Activated T-helper 17 cell treated with anti-CD3 and anti-CD28 coated beads, Interleukin-2, amount 50 U/mL, for 72 hours (primary cell): ENCODE results near the gene PGK1. TPM values are rescaled to one million over a fixed set of nuclear protein-coding genes. Genes with fewer than 3 reads are reported as not detected.
"Not testable (repeated sequence)": the region's sequence is repeated elsewhere in the genome, so short reads cannot be mapped to it uniquely, and the experiment has no call there.

ENCODE experiments used
- ATAC-seq: fragments of 150-1000 bp; cut with Tn5 transposase; replicated peaks from 2 replicates; pipeline ENCODE4 v1.10.0; 2021; ENCODE audit warnings: mild to moderate bottlenecking, moderate library complexity
- H3K27ac Mint-ChIP-seq: one replicate; pipeline ENCODE4 v1.8.0; 2022; ENCODE audit warnings: mixed read lengths
- H3K27me3 Mint-ChIP-seq: one replicate; pipeline ENCODE4 v1.8.0; 2022; ENCODE audit warnings: mixed read lengths
- H3K36me3 Mint-ChIP-seq: one replicate; pipeline ENCODE4 v1.8.0; 2022; ENCODE audit warnings: low read depth, mild to moderate bottlenecking, mixed read lengths
- H3K4me1 Mint-ChIP-seq: one replicate; pipeline ENCODE4 v1.8.0; 2022; ENCODE audit warnings: mixed read lengths
- H3K4me3 Mint-ChIP-seq: one replicate; pipeline ENCODE4 v1.8.0; 2022; ENCODE audit warnings: mild to moderate bottlenecking, mixed read lengths
- H3K9me3 Mint-ChIP-seq: one replicate; pipeline ENCODE4 v1.8.0; 2022; ENCODE audit warnings: mixed read lengths
- total RNA-seq, 2 donors: library from RNA; stranded (reverse); gene quantifications; one replicate each; pipeline ENCODE4 v1.2.3, GENCODE V29; 2022

PGK1 gene
- 1,000 to 10,000 TPM; 1,373 to 1,720 TPM for total RNA-seq

DNA sequence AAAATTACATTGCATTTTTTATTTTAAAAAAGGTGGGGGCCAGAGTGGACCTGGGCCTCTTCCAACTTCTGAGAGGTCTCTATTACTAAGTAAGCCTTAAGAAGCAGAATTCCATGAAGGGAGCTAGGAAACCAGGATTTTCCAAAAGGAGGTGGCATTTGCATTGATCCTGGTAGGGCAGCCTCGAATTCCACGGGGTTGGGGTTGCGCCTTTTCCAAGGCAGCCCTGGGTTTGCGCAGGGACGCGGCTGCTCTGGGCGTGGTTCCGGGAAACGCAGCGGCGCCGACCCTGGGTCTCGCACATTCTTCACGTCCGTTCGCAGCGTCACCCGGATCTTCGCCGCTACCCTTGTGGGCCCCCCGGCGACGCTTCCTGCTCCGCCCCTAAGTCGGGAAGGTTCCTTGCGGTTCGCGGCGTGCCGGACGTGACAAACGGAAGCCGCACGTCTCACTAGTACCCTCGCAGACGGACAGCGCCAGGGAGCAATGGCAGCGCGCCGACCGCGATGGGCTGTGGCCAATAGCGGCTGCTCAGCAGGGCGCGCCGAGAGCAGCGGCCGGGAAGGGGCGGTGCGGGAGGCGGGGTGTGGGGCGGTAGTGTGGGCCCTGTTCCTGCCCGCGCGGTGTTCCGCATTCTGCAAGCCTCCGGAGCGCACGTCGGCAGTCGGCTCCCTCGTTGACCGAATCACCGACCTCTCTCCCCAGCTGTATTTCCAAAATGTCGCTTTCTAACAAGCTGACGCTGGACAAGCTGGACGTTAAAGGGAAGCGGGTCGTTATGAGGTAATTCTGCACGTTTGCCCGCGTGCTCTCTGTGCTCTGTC, at the start of gene PGK1:
TSS of gene PGK1 (plus strand) at position 626 of the 824 bp plus-strand sequence. CDS start at position 719, 93 bp downstream.
- H3K4me3 Mint-ChIP-seq = peak within 1 kb of the TSS; percentile 96
- ATAC-seq = peak; percentile 94
- H3K27ac Mint-ChIP-seq = peak within 1 kb of the TSS; percentile 94
- H3K9me3 Mint-ChIP-seq = no peaks in the 10 kb centered on the region
- H3K27me3 Mint-ChIP-seq = no peaks in the 10 kb centered on the region
- peaks cover 5% of the 10 kb centered on the region for H3K4me1 Mint-ChIP-seq
- H3K36me3 Mint-ChIP-seq = peaks cover 55% of the 10 kb centered on the region

- Mint-ChIP-seq H3K27me3 (no peaks in the 10 kb centered on the region), H3K9me3 (no peaks in the 10 kb centered on the region), H3K27ac (peak overlapping the region; percentile 95), H3K4me3 (no peak overlapping the region), H3K36me3 (no peaks in the 10 kb centered on the region), H3K4me1 (peaks cover 7% of the 10 kb centered on the region)
- ATAC-seq = no peak
These were observed 40.4 kb upstream of the PGK1 start for GRCh38 chrX:78063687-78064086.

GRCh38 chrX:78064152-78064551, 39.9 kb upstream of the PGK1 start:
- ATAC-seq = no peak
- H3K4me3 Mint-ChIP-seq = no peak overlapping the region
- H3K9me3 Mint-ChIP-seq = no peaks in the 10 kb centered on the region
- H3K36me3 Mint-ChIP-seq = no peaks in the 10 kb centered on the region
- H3K4me1 Mint-ChIP-seq = peaks cover 7% of the 10 kb centered on the region
- no peaks in the 10 kb centered on the region for H3K27me3 Mint-ChIP-seq
- peak overlapping the region; percentile 95 for H3K27ac Mint-ChIP-seq

DNA sequence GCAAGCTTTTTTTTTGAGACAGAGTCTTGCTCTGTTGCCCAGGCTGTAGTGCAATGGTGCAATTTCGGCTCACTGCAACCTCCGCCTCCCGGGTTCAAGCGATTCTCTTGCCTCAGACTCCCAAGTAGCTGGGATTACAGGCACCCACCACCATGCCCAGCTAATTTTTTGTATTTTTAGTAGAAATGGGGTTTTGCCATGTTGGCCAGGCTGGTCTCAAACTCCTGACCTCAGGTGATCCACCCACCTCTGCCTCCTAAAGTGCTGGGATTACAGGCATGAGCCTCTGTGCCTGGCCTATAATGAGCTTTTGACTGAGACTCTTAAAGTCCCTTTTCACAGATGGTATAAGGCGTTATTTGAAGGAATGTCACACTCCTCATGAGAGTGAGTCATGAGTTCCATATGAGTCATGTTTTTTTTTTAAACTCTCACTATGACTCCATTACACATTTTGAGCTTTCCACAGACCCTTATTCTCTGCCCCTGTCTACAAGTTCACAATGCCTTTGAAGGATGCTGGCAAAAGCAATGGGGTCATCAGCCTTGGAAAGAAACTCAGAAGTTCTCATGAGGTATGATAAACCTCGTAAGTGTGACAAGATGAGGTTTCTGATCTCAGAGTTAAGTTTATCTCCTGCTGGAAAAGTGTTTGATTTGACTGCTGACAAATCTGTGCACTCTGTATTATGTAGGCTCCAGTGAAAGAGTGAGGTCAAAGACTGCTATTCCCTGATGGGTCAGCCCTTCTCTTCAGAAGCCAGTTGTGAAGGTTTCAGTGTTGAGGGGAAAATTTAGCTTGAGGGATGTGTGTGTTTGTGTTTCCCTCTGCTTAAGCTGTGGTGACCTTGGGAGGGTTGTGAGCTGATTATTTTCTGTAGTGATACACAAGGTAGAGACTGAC, 39.1 kb upstream of the PGK1 start:
- peak overlapping the region; percentile 95 for H3K27ac Mint-ChIP-seq
- ATAC-seq = peak; percentile 92
- peak overlapping the region; percentile 70 for H3K4me3 Mint-ChIP-seq
- not testable (repeated sequence) for H3K4me1 Mint-ChIP-seq, H3K27me3 Mint-ChIP-seq, H3K36me3 Mint-ChIP-seq, H3K9me3 Mint-ChIP-seq

GRCh38 chrX:78066110-78066509, 37.9 kb upstream of the PGK1 start:
- H3K27ac Mint-ChIP-seq = no peak overlapping the region
- H3K9me3 Mint-ChIP-seq = no peaks in the 10 kb centered on the region
- no peak overlapping the region for H3K4me3 Mint-ChIP-seq
- no peaks in the 10 kb centered on the region for H3K36me3 Mint-ChIP-seq
- H3K4me1 Mint-ChIP-seq = peaks cover 7% of the 10 kb centered on the region
- no peaks in the 10 kb centered on the region for H3K27me3 Mint-ChIP-seq
- no peak for ATAC-seq

- ATAC-seq = no peak
- Mint-ChIP-seq H3K9me3 (no peaks in the 10 kb centered on the region), H3K36me3 (peaks cover 9% of the 10 kb centered on the region), H3K4me3 (no peak overlapping the region), H3K27me3 (no peaks in the 10 kb centered on the region), H3K27ac (no peak overlapping the region), H3K4me1 (peaks cover 9% of the 10 kb centered on the region)
These were observed 32.7 kb upstream of the PGK1 start for GRCh38 chrX:78071331-78071730.

DNA sequence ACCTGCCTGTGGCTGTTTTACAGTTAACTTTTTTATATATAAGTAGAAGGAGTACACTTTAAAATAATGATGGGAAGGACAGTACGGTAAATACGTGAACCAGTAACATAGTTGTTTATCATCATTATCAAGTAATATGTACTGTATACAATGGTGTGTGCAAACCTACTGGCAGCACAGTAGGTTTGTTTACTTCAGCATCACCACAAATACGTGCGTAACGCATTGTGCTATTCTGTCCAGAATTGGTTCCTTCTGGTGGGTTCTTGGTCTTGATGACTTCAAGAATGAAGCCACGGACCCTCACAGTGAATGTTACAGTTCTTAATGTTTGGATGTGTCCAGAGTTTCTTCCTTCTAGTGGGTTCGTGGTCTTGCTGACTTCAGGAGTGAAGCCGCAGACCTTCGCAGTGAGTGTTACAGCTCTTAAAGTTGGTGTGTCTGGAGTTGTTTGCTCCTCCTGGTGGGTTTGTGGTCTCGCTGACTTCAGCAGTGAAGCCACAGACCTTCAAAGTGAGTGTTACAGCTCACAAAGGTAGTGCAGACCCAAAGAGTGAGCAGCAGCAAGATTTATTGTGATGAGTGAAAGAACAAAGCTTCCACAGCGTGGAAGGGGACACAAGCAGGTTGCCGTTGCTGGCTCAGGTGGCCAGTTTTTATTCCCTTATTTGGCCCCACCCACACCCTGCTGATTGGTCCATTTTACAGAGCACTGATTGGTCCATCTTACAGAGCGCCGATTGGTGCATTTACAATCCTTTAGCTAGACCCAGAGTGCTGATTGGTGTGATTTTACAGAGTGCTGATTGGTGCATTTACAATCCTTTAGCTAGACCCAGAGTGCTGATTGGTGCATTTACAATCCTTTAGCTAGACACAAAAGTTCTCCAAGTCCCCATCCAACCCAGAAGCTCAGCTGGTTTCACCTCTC, 30.6 kb upstream of the PGK1 start:
- H3K36me3 Mint-ChIP-seq, H3K9me3 Mint-ChIP-seq, H3K4me3 Mint-ChIP-seq, H3K27me3 Mint-ChIP-seq, H3K27ac Mint-ChIP-seq, H3K4me1 Mint-ChIP-seq: not testable (repeated sequence)
- ATAC-seq = peak; percentile 32

DNA sequence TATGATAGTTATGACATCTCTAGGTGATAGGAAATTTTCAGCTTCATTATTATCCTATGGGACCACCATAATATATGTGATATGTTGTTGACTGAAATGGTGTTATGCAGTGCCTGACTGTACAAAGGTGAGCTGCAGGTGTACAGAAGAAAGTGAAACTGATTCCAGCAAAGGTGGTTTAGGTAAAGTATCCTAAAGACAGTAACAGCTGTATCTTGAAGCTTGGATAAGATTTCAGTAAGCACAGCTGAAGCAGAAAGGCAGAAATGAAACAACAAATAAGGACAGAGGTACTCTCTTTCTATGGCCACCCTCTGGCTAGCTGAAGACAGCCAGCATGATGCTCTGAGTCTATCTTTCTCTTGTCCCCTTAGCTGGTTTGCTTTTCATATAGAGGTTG, 30.0 kb upstream of the PGK1 start:
- ATAC-seq = no peak
- no peak overlapping the region for H3K27ac Mint-ChIP-seq

GRCh38 chrX:78075787-78076389, 28.2 kb upstream of the PGK1 start:
- H3K27me3 Mint-ChIP-seq = no peaks in the 10 kb centered on the region
- peak; percentile 89 for ATAC-seq
- H3K4me1 Mint-ChIP-seq = peaks cover 9% of the 10 kb centered on the region
- peak overlapping the region; percentile 39 for H3K27ac Mint-ChIP-seq
- H3K36me3 Mint-ChIP-seq = peaks cover 9% of the 10 kb centered on the region
- no peaks in the 10 kb centered on the region for H3K9me3 Mint-ChIP-seq
- H3K4me3 Mint-ChIP-seq = peak overlapping the region; percentile 46

More for the DNA sequence above, 30.0 kb upstream of the PGK1 start:
- Mint-ChIP-seq H3K4me3 (no peak overlapping the region), H3K36me3 (peaks cover 9% of the 10 kb centered on the region), H3K9me3 (no peaks in the 10 kb centered on the region), H3K27me3 (no peaks in the 10 kb centered on the region), H3K4me1 (peaks cover 9% of the 10 kb centered on the region)

- not testable (repeated sequence) for H3K27me3 Mint-ChIP-seq, H3K36me3 Mint-ChIP-seq, ATAC-seq, H3K4me3 Mint-ChIP-seq, H3K4me1 Mint-ChIP-seq, H3K27ac Mint-ChIP-seq, H3K9me3 Mint-ChIP-seq
These were observed 22.6 kb upstream of the PGK1 start for GRCh38 chrX:78081413-78081812.

GRCh38 chrX:78092296-78092695, 11.8 kb upstream of the PGK1 start:
- Mint-ChIP-seq H3K4me1 (no peaks in the 10 kb centered on the region), H3K4me3 (no peak overlapping the region), H3K27me3 (peaks cover 3% of the 10 kb centered on the region), H3K9me3 (peaks cover 4% of the 10 kb centered on the region), H3K36me3 (no peaks in the 10 kb centered on the region), H3K27ac (no peak overlapping the region)
- ATAC-seq = peak; percentile 60

- peaks cover 11% of the 10 kb centered on the region for H3K4me1 Mint-ChIP-seq
- no peaks in the 10 kb centered on the region for H3K36me3 Mint-ChIP-seq
- H3K27ac Mint-ChIP-seq = peak overlapping the region; percentile 45
- no peaks in the 10 kb centered on the region for H3K27me3 Mint-ChIP-seq
- ATAC-seq = peak; percentile 76
- no peaks in the 10 kb centered on the region for H3K9me3 Mint-ChIP-seq
- peak overlapping the region; percentile 19 for H3K4me3 Mint-ChIP-seq
These were observed 5.9 kb upstream of the PGK1 start for GRCh38 chrX:78098108-78098507.

DNA sequence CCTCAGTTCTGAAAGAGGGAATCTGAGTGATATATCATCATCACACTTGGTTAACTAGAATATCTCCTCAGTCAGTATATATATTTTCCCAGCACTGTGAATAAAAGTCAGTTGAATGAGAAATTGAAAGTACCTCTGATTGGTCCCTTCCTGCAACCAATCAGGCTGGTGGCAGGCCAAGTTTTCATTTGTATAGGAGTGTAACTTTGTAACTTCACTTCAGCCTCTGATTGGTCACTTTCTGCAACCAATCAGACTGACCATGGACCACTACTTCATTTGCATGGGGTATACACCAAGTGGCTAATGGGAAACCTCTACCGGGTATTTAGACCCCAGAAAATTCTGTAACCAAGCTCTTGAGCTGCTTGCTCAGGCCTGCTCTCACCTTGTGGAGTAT, 2.0 kb upstream of the PGK1 start:
- Mint-ChIP-seq H3K27me3 (no peaks in the 10 kb centered on the region), H3K36me3 (peaks cover 37% of the 10 kb centered on the region), H3K27ac (peak overlapping the region; percentile 94), H3K9me3 (no peaks in the 10 kb centered on the region), H3K4me3 (peak overlapping the region; percentile 96), H3K4me1 (peaks cover 11% of the 10 kb centered on the region)
- ATAC-seq = peak; percentile 14
